HG03520 (cell line): ENCODE results near the gene FIG4.
A peak's percentile ranks its signal among the peaks of the same experiment; 100 is the strongest.
"Not testable (repeated sequence)": the region's sequence is repeated elsewhere in the genome, so short reads cannot be mapped to it uniquely, and the experiment has no call there.

Source experiments
- ATAC-seq: cut with Tn5 transposase; IDR thresholded peaks from one replicate; pipeline ENCODE4 v1.9.1; 2021; ENCODE audit warnings: mild to moderate bottlenecking, moderate library complexity; ENCODE audit not compliant: unreplicated experiment

The FIG4 gene

DNA sequence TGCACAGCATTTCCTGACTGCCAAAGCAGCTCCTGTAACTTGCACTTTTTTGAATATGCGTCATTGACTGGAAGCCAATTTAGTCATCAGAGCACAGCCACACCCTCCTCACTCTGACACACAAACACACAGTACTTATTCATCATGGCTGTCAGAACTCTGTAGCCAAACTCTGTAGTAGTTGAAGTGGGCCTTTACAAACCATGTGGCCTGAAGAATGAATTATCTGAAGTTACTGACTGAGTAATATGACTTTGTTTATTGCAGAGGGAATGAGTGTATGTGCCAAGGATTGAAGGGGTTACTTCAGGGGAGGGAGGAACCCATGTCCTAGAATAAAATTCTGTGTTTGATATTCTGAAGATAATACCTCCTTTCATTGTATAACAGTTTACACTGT, 102.7 kb downstream of the FIG4 start:
- no peak for ATAC-seq

DNA sequence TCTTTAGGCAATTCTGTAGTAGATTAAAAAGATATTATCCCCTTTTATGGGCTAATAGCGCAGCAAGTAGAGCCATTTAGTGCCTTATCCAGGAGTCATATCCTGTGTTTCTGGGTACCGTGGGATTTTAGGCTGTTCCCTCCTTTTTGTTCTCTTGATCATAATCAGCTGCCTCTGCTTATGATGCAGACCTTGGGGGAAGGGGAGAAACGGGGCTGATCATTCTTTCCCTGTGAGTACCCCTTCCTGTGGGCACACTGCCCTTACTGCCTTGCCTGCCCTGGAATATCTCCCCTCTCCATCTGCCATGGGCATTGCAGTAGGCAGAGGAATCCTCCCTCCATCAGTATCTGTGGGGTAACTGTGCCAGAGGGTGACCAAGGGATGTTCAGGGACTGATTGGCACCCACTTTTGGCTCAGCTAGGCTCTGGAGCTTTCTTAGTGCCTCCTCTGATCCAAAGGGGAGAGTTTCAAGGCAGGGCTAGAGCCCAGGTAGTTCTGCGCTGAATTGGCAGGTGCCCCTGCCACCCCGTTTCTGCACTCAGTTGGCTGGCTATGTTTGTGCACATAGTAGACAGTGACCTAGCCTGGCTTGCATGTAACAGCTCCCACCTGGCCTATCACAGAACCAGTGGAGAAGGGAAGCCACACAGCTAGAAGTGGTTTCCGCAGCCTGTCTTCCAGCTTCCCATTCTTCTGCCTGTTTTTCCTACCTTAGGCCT, 103.3 kb downstream of the FIG4 start:
- ATAC-seq, result no peak

DNA sequence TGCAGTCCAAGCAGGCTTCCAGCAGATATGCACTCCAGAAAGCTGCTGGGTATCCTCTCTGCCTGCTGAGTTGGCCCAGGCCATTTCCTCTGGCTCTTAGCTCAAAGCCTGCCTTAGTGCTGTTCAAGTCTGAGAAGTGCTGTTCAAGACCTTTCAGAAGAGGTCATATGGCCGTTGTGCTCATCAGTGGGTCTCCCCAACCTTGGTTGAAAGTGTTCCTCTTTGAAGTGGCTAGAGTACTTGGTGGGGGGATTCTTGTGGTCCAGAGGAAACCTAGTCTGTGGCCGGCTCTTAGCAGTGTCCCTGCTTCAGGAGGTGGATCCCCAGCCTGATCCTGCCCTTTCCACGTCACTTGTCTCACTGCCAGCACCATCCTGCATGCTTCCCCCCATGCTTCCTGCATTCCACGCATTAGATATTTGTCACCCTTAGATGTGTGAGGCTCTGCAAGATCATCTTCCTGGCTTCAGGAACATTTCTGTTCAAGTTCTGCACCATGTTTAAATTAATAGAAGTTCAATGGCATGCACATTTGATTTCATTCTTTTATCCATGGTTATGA, 105.0 kb downstream of the FIG4 start:
- ATAC-seq, result no peak

DNA sequence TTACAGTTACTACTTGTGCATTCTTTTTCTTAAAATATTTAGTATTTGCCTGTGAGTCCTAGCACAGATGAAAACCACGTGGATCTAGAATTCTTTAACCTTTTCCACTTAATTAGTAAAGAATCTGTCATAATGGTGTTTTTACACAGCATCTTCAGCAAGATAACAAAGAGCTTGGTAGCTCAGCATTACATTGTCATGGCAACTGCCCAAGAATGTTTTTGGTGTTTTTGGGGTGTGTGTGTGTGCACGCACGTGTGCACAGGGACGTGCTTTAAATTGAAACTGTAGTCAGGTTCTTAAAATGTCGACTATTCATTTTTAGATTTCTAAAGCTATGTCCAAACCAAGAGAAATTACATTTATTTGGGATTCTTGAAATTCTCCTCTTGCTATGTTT, 108.0 kb downstream of the FIG4 start:
- no peak for ATAC-seq

DNA sequence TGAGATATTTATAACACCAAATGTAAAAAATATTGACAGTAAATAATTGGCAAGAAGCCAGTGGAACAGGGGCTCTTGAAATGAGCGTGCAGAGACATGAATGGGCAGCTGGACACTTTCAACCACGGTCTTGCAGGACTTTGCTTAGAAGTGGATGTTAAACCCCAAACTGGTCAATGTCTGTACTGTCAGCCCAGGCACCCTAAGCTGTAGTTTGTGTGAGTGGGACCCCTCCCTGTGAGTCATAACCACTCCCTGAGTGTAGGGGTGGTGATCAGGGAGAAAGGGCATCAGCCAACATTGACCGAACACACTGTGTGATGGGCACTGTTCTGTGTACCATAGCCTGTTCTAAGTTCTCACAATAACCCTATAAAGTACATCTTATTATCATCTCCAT, 108.6 kb downstream of the FIG4 start:
- no peak for ATAC-seq

DNA sequence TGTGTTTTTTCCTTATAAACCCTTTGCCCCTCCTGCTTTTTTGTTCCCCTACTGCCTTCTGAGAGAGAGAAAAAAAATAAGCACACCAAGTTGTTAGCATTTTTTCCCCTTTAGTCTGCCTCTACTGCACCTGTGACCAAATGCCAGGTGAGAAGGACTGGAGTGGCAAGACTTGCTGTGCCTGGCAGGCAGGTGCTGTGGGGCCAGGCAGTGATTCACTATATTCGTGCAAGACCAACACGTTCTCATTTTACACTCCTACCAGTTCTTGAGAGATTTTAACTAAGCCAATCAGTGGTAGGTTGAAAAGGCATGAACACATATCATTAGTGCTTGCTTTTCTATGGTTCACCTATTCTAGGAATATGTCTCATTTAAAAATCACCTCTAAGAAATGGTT, 109.7 kb downstream of the FIG4 start:
- no peak for ATAC-seq

DNA sequence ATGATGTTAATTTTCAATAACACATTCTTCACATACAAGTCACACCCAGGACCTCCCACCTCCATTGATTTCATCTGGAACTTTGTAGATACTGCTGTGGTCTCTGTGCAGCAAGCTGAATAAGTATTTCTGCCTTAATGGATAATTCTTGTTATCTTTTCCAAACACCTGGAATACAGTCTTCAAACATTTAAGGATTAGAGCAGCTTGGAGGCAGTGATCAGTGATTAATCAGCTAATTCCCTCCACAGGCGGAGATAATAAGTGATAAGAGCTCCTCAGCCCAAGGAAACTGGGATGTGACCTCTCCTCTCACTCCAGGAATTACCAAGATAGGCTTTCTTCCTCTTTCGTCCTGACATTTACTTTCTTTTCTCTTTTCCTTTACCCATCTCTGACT, 110.7 kb downstream of the FIG4 start:
- ATAC-seq, result no peak

DNA sequence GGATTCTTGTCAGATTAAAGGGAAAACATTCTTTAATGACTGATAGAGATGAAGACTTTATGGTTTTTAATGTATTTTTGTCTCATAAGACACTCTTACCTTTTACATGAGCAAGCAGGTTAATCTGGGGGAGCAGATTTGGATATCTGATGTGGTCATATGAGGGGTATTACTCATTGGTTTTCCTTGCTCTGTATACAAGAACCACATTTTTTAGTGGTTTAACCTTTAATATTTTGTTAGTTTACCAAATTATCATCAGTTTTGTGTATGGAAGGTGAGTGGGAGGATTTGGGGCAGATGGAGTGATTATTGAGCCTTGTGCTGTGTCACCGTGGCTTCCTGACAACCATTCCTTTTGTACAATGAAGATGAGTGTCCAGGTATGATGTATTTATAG, 112.9 kb downstream of the FIG4 start:
- no peak for ATAC-seq

DNA sequence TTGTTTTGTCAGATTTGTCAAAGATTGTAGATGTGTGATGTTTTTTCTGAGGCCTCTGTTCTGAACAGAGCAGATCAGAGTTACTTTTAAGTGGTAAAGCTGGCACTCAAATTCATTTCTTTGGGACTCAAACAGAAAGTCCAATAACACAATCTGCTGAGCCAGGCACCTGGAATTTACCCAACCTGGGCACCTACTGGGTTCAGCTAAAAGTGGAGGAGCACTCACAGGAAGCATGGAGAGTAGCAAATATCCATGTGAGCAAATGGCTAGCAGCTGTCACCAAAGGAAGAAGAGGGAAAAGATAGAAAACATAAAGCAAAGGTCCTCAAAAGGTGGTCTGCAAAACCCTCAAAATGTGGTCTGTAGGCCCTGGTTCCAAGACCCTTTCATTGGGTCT, 116.8 kb downstream of the FIG4 start:
- ATAC-seq, result no peak

DNA sequence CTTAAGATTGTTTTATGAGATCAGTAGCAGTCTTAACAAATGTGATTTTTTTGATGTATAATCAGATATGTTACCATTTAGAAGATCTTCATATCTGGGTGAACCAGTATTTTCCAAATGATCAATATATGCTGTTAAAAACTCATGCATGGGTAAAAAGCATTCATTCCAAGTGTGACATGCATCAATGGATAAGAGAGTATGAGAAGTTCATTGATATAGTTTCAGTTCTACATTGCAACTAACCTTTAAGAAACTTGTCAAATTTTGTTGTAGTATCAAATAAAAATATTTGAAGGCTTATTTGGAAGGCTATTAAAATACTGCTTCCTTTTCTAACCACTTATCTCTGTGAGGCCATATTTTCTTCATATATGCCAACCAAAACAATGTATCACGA, 117.7 kb downstream of the FIG4 start:
- ATAC-seq, result no peak

DNA sequence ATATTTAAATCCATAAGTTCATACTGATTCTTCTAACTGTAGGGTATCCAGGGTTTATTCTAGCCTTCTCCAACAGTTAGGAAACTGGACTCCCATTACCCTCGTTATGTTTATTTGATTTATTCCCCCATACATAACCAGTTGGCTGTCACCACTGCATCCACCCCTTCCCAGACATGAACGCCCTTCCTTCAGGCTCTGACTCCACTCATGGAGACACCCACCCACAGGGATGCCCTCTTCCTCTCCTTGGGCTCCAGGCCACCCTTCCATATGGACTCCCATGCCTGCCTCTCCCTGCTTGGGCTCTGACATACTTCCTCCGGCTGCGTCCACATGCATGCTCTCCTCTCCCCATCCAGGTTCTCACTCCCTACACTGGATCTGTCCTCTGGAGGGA, 124.0 kb downstream of the FIG4 start:
- ATAC-seq, result no peak

DNA sequence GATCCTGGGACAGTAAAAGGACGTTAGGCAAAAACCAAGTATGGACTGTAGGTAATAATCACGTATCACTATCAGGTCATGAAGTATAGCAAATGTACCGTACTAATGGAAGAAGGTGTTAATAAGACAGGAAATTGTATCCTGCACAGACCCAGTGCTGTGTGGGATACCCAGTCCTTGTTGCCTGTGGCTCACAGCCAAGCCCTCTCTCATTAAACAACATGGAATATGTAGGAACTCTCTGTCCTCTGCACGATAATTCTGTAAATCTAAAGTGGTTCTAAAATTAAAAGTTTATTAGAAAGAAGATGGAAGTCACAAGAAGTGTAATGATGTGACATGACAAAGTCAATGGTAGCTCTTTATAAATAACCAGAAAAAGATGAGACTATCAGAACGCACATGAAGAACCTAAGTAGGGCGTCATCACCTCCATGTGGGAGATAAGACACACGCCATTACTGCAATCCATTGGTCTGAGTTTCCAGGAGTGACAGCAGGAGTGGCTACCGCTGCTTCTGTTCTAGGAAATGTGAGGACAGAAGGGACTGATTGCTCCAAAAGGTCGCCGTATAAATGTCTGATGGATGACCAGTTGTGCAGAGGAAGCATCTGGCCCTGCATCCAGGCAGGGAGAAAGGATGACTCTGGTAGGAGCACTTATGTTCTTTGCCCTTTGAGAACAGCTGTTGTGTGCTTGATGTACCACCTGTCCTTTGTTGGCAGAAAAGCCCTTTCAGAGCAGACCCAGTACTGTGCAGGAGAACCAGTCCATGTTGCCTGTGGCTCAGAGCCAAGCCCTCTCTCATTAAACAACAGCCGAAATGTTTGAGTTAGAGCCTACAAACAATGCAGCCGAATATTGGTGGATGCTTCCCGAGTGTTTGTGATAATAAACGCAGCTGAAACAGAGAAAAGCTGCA, 125.6 kb downstream of the FIG4 start:
- ATAC-seq, result no peak

DNA sequence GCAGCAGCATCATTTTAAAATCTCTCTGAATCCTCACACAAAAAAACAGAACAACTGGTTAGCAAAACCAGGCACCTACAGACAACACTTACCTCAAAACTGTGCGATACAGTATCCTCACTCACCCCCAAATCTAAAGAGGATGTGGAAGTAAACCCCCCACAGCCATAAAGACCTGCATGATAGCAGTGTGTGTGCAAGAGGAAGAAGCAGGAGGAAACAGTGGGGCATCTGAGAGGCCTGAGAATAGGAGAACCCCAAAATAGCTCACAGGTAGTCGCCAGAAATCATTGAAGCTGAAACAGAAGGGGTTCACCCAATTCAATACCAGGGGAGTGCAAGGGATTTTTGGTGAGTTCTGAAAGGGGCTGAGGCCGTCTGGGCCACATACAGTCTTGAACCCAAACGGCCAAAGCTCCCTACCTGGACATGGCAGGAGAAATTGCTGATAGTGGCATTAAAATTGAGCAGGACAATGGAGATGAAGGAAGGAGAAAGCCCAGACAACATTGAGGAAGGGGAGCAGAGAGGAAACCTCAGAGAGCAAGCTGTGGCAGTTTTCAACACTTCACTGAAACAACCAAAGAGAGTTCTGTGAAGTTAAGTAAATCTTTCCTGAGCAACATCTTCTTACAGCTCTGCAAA, 129.7 kb downstream of the FIG4 start:
- peak; percentile 59 for ATAC-seq

DNA sequence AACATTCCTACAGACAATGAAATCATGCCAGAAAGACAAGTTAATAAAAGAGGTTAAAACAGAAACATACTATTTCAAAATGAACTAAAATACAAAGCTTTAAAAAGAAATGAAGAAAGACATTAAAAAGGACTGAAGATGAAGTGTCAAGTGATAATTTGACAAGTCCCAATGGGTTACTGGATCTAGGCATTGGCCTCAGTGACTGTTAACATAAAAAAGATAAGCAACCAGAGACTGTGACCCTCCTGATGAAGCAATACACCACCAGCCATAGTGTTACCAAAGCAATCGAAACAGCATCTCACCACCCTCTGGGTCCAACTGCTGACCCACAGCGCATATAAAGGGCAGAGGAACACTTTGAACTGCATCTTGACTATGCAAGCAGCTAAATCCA, 130.3 kb downstream of the FIG4 start:
- ATAC-seq, result no peak

DNA sequence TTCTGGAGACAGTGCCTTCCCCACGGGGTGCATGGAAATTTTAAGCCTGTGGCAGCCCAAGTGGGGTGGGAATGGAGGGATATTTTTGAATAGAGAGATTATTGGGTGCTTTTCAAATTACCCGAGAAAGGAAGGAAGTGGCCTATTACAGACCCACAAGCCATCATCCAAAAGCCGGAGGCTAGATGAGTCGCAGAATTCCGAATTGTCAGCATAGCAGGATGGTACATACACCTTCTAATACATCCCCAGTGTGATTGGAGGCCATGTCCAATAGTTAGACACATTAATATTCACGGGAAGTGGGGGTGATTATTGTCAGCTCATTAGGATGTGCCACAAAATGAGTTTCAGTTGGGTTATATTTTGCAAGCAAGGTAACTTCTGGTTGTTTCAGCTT, 133.0 kb downstream of the FIG4 start:
- no peak for ATAC-seq

DNA sequence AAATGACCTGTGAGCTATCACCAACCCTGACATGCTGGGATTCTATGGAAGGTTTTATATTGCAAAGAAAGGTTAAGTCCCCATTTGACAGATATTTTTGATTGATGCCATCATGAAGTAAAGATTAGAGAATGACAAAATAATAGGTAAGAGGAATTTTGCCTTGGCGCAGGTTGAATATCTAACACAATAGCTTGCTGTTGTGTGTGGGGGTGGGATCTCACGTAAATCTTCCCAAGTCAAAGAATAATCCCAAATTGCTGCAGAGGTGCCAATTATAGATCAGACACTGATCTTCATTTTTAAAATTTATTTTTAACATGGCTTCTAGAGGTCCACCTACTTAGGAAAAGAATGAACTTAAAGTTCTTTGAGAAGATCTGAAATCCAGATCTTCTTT, 135.5 kb downstream of the FIG4 start:
- ATAC-seq, result no peak

DNA sequence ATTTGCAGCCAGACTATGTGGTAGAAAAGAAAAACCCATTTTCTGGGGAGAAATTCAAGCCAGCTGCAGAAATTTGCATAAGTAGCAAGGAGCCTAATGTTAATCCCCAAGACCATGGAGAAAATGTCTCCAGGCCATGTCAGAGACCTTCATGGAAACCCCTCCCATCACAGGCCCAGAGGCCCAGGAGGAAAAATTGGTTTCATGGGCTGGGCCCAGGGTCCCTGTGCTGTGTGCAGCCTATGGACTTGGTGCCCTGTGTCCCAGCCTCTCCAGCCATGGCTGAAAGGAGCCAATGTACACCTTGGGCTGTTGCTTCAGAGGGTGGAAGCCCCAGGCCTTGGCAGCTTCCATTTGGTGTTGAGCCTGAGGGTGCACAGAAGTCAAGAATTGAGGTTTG, 140.3 kb downstream of the FIG4 start:
- not testable (repeated sequence) for ATAC-seq

DNA sequence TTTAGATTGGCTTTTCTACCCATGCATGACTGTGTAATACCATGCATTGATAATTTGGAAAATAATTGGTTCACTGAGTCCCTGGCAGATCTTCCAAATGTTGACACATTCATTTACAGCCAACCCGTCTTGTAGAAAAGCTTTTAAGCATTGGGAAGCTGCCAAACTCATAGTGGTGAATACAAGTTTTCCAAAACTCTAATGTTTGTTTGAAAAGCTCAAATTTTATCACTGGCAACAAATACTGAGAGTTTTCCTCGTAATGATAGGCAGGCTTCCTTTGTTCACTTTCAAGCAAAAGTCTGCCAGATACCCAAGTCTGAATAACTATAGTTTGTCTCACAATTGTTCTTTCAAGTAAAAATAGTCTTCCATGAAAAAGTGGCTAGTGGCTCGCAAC, 143.0 kb downstream of the FIG4 start:
- ATAC-seq, result no peak

DNA sequence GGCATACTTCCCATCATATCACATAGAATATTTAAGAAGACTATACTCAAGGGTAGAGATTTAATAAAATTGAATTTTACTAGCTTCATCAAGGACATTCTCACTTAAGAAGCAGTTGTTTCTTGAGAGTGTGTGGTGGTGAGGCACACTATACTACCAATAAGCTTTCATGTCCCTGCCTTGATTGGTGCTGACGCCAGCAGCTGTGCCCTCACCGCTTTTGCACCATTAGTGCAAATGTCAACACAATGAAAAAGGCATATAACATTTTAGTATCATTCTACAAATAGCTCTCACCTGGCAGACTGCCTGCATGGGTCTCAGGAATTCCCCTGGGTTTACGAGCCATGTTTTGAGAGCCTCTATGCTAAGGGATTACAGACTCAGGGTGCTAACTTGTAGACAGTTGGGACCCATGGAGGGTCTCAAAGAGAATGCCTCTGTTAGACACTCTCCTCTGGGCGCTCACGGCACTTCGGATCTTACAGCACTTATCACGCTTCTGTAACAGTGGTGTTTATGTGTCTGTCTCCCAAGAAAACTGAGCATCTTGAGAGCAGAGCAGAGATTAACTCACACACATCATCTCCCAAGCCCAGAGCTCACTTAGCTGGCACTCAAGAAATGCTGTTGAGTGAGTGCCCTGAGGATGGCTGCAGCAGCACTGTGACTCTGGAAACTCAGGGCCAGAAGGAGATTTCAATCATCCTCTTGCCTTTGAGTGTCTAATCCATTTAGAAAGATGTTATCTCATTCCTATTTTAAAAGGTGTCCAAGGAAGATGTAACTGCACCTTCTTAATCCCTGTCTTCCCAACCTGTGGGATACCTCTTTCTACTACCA, 143.7 kb downstream of the FIG4 start:
- no peak for ATAC-seq

DNA sequence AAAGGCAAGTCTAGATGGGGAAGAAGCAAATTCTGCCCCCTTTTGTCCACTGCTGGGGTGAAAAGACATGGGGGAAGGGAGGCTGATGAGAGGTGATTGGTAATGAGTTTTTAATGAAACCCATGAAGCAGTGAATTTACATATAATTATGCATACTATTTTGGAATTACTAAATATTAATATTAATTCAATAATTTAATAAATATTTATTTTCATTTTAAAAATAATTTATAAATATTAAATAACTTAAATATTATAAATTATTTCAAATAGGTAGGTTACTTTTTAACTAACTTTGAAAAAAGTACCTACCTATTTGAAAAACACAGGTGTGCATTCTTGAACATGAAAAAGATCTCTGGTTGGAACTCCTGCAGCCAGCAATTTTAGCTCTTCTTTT, 148.9 kb downstream of the FIG4 start:
- no peak for ATAC-seq

DNA sequence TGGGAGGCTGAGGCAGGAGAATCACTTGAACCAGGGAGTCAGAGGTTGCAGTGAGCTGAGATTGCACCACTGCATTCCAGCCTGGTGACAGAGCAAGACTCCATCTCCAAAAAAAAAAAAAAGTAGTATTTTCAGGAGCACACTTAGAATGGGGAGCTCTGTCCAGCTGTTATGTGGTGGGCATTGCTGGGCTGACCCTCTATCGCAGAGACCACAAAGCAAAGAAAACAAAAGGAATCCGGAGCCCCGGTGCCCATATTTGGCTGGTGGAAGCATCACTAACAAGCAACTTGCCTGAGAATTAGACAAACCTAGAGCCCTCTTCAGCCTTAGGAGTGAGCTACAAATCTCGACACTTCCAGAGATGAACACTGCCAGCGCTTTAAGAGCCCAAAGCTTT, 149.7 kb downstream of the FIG4 start:
- ATAC-seq, result no peak
